DND-41 (cell line): Measurements from ENCODE around the gene DCK.
"Not testable (repeated sequence)": the region's sequence is repeated elsewhere in the genome, so short reads cannot be mapped to it uniquely, and the experiment has no call there.

Source experiments
- CTCF ChIP-seq: IDR thresholded peaks from 2 replicates; pipeline ENCODE4 v1.5.1; 2012; ENCODE audit warnings: borderline replicate concordance, low read length, moderate library complexity, mild to moderate bottlenecking; ENCODE audit not compliant: poor library complexity, severe bottlenecking; ENCODE audit errors: extremely low read depth
- EZH2 ChIP-seq: IDR thresholded peaks from 3 replicates; pipeline ENCODE4 v1.6.1; 2012; ENCODE audit warnings: borderline replicate concordance, low read depth, mild to moderate bottlenecking, moderate library complexity, low read length, inconsistent platforms; ENCODE audit not compliant: severe bottlenecking

GRCh38 chr4:71032106-71032505, 38.7 kb downstream of the DCK start:
- TF ChIP-seq CTCF, EZH2: not testable (repeated sequence)
